HG02870 (cell line): ENCODE data around the gene PARP8.
"Not testable (repeated sequence)": the region's sequence is repeated elsewhere in the genome, so short reads cannot be mapped to it uniquely, and the experiment has no call there.

ENCODE experiments used
- ATAC-seq: cut with Tn5 transposase; IDR thresholded peaks from one replicate; pipeline ENCODE4 v1.9.1; 2021; ENCODE audit warnings: mild to moderate bottlenecking, moderate library complexity; ENCODE audit not compliant: unreplicated experiment

The PARP8 gene, protein sequence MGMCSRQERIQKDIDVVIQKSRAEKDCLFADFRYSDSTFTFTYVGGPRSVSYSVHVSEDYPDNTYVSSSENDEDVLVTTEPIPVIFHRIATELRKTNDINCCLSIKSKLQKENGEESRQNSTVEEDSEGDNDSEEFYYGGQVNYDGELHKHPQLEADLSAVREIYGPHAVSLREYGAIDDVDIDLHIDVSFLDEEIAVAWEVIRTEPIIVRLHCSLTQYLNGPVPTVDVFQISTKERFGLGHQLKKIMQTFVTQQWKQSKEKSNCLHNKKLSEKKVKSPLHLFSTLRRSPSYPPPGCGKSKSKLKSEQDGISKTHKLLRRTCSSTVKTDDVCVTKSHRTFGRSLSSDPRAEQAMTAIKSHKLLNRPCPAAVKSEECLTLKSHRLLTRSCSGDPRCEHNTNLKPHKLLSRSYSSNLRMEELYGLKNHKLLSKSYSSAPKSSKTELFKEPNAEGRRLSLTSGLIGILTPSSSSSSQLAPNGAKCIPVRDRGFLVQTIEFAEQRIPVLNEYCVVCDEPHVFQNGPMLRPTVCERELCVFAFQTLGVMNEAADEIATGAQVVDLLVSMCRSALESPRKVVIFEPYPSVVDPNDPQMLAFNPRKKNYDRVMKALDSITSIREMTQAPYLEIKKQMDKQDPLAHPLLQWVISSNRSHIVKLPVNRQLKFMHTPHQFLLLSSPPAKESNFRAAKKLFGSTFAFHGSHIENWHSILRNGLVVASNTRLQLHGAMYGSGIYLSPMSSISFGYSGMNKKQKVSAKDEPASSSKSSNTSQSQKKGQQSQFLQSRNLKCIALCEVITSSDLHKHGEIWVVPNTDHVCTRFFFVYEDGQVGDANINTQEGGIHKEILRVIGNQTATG

GRCh38 chr5:50666261-50667022, at the start of gene PARP8:
PARP8 (plus strand) TSS chr5:50666637; CDS start chr5:50667096, 459 bp downstream.
- peak; percentile 29 for ATAC-seq

DNA sequence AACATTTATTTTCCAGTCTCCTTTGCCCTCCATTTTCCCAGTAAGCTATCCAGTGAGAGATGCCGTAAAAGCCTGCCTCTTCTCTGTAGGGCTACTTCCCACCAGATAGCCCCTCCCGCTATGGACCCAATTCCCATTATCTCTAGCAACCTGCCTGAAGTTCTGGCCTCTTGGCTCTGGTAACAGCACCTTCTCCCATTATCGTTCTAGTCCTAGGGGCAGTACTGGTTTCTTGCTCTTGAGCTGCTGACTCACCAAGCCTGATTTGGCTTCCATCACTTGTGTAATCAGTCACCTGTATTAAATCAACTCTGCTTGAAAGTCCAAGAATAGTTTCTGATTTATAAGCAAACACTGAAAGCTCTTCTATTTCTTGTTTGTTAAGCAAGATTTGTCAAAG, 42.8 kb upstream of the PARP8 start:
- no peak for ATAC-seq

GRCh38 chr5:50634866-50635265, 31.6 kb upstream of the PARP8 start:
- not testable (repeated sequence) for ATAC-seq

DNA sequence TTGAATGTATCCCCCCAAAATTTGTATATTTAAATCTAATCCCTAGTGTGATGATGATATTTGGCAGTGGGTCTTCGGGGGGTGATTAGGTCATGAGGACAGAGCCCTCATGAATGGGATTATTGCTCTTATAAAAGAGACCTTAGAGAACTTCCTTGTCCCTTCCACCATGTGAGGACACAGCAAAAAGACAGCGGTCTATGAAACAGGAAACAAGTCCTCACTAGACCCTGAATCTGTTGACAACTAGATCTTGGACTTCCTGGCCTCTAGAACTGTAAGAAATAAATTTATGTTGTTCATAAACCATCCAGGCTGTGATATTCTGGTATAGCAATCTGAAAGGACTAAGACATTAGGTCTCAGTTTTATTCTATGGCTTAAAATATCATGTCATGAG, 28.9 kb upstream of the PARP8 start:
- ATAC-seq = not testable (repeated sequence)

- no peak for ATAC-seq
These were observed 19.8 kb upstream of the PARP8 start for GRCh38 chr5:50646591-50646990.

DNA sequence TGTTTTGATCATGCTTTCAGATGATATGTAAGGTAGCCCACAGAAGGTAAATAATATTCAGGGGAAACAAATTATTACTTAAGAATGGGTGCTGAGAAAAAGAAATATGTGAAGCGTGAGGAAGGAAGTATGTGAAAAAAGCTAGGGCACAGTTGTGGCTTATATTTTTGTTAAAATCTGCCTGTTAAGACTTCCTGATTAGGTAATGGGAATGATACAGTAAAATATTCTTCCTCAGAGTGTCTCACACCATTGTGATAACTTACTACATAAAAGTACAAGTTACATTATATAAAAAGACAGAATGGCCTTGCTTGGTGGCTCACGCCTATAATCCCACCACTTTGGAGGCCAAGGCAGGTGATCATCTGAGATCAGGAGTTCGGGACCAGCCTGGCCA, 18.7 kb upstream of the PARP8 start:
- no peak for ATAC-seq

DNA sequence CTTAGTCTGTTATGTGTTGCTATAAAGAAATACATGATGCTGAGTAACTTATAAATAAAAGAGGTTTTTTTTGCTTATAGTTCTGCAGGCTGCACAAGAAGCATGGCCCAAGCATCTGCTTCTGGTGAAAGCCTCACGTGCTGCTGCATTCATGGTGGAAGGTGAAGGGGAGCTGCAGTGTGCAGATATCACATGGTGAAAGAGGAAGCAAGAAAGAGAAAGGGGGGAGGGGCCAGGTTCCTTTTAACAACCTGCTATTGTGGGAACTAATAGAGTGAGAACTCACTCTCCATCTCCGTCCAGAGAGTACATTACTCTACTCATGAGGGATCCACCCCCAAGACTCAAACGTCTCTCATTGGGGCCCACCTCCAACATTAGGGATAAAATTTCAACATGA, 12.5 kb upstream of the PARP8 start:
- ATAC-seq = peak; percentile 100

GRCh38 chr5:50655067-50655809, 11.2 kb upstream of the PARP8 start:
- no peak for ATAC-seq

GRCh38 chr5:50655810-50656205, 10.6 kb upstream of the PARP8 start:
- no peak for ATAC-seq

DNA sequence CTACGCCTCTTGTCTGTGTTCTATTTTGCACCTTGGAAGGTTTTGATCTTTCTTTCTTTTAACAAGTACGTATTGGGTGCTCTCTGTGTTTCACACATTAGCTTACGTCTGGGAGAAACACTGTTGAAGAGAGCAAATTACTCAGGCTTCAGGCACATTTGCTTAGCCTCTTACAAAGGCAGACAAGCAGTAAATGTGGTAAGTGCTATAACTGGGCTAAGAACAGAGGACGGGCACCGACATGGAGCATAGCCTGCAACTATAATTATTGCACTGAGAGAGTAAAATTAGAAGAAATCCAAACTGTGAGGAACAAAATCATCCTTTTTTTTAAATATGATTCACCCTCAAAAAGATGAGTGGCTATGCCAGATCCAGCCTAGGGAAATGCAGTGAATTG, 9.4 kb upstream of the PARP8 start:
- no peak for ATAC-seq

GRCh38 chr5:50658246-50658645, 8.2 kb upstream of the PARP8 start:
- ATAC-seq = no peak

GRCh38 chr5:50663636-50664035, 2.8 kb upstream of the PARP8 start:
- no peak for ATAC-seq

- no peak for ATAC-seq
These were observed 1.3 kb upstream of the PARP8 start for GRCh38 chr5:50665091-50665490.

DNA sequence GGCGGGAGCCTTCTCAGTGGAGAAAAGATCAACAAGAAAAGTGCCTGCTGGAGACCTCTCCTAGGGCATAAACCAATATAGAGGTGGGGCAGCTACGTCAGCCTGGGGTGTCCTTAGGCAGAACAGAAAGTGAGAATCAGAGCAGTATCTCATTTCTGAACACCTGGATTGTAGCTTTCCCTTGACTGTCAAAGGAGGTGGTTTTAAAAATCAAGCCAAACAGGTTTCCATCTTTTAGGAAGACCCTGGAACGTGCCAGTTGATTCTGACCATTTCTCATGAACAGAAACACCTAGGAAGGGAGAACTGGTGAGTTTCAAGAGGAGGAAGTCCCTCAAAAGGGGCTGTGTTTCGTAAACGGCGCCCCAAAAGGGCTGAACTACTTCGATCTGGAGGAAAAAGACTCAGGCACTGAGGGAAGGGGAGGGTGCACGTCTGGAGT, 655 bp upstream of the PARP8 start:
- ATAC-seq = not testable (repeated sequence)

- ATAC-seq = peak; percentile 37
These were observed 701 bp downstream of the PARP8 start for GRCh38 chr5:50667023-50667652.

DNA sequence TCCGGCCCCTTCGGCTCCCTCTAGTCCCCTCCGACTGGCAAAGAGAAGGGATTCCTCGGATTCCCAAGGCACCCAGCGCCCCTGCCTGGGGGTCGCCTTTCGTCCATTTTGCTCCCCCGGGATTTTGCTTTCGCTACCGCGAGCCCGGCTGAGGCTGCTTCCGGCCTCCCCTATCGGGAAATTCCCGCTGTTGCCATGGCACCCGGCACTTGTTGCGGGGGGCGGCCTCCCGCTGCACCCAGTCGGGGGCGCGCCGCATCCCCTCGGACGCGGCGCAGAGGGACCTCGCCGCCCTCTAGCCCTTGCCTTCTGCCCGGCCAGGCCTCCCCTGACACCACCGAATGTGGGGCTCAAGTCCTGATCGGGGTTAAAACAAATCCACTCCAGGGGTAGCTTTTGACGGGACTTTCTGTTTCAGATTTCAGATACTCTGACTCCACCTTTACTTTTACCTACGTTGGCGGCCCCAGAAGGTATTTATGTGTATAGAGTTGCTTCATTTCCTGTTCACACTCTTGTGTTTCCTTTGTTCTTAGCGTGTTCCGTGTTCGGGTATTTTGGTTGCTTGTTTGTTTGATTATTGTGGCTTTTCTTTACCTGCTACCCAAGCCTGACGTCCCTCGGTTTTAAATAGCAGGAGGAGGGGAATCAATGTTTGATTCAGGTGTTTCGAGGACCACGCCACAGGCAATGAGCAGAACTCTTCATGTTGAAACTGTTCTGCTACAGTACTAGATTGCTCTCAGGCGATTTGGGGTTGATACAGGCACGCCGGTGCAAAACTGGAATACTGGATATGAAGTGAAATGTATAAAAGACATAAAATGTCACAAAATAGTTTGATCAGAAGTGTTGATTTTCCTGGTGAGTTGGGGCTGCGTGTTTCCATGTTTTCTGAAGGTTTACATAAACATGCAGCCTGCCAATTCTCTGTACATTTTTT, 1.5 kb downstream of the PARP8 start:
- ATAC-seq = peak; percentile 88

DNA sequence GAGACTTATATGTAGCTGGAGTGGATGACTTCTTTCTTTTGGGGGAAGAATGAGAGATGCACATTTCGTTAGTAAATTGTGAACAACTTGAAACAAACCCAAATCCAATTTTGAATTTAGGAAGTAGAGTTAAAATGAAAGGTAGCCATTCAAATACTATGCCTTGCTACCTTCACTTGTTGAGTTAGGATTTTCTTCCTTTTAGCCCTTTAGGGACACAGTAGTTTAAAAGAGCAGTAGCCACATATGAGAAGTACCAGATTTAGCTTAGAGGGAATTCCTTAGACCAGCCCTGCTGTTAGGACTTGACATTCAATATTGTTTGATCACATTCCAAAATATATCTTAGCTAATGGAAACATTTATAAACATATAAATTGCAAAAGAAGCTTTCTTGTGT, 2.2 kb downstream of the PARP8 start:
- not testable (repeated sequence) for ATAC-seq

DNA sequence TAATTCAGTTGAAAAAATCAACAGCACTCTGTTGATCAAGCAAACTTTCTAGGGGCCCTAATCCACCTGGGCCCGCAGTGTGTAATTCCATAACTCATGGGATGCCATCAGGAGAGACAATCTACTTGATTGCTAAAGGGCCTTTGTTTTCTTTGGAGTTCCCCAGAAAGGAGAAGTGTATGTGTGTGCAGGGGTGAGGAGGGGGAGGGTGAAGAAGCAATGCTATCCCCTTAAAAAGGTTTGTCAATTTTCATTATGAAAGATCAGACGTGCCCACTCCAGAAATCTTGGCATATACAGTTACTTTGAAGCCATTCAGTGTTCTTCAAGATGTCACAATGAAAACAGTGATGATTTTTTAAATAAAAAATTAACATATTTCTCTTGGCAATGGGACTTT, 6.2 kb downstream of the PARP8 start:
- no peak for ATAC-seq

DNA sequence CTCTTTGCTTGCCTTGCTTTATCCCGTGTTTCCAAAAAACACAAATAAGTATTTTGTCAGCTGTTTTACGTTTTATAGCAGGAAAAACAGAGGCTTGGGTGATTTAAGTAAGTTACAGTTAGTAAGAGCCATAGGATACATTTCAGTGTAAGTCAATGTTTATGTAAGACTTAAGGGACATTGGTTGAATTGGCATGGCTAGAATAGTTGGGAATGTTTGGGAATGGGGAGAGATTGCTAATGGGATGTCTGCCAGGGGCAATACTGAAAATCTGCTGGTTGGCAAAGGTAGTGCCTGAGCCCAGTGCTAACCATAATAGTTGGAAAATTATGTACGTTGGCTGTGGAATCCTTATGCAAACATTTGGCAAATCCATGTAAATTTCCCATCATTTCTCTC, 7.0 kb downstream of the PARP8 start:
- not testable (repeated sequence) for ATAC-seq
